ELF-1 (cell line): ENCODE results near the gene ACSS1.

ENCODE experiments used
- DNase-seq: peaks from one replicate; pipeline ENCODE4 v3.0.0-alpha.2; 2016; ENCODE audit warnings: low read depth, low spot score

Gene ACSS1

DNA sequence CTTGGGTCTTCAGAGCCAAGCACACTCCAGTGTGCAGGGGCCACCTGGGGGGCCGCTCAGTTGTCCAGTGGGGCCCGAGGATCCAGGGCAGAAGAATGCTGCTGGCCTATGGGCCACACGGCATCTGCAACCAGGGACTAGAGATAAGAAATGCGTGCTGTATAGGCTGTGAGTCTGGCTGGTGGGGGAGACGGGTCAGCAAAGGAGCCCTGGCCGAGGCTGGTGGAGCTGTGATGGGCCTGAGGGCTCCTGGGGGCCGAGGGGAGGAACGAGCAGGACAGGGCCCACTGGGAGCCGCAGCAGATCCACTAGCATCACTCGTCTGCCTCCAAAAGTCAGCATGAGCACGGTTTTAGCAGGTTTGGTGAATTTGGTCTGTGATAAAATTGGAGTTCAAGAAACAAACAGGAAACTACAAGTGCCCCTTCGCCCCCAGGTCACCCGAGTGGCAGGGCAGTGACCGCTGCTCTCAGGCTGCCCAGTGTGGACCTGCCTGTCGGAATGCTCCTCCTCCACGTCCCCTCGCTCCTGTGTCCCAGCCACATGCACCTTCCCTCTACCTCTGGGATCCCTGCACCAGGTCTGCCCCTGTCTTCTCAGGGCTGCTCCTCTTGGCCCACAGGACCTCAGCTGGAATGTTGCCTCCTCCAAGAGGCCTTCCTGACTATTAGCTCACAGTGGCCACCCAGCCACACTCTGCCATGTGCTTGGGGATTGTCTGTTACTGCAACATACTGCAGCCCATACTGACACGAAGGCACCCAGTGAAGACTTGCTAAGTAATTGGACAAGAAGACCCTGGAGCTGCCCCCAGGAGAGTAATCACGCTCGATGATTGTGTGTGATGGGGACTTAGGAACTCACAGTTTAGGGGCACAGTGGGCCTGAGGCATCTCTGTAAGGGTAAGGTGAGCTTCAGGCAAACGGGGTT is 10.9 kb downstream of the ACSS1 start:
- DNase-seq = no peak

DNA sequence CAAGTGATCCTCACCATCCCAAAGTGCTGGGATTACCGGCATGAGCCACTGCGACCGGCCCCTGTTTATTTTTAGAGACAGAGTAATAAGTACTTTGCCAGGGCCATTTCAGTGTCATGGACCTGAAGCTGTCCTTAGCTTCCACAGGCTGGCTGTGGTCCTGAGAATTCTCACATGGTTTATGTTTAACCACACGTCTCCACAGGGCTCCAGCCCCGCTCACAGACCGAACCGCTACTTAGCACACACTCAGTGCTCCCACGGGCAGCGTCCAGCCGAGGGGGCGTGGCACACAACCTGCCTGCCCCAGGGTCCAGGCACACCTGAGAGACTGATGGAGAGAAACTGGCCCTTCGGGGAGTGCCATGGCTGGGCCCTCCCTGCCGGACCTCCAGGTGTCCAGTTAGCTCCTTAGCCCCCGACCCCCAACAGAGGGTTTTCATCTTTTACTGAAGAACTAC is 11.7 kb downstream of the ACSS1 start:
- DNase-seq = no peak

DNA sequence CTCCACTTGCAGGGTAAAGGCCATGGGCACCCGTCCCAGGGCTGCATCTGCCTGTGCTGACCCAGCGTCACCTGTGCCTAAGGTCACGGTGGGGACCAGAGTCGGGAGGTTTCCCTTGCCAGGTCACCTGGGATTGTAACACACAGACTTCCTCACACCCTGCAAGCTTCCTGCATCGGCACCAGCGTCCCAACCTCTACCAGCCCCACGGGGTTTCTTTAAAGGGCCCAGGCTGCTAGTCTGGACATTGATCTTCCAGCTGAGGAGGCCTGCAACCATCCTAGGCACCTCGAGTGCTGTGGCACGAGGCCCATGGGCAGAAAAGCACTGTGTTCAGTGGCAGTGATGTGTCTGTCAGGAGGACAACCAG is 12.6 kb downstream of the ACSS1 start:
- no peak for DNase-seq

DNA sequence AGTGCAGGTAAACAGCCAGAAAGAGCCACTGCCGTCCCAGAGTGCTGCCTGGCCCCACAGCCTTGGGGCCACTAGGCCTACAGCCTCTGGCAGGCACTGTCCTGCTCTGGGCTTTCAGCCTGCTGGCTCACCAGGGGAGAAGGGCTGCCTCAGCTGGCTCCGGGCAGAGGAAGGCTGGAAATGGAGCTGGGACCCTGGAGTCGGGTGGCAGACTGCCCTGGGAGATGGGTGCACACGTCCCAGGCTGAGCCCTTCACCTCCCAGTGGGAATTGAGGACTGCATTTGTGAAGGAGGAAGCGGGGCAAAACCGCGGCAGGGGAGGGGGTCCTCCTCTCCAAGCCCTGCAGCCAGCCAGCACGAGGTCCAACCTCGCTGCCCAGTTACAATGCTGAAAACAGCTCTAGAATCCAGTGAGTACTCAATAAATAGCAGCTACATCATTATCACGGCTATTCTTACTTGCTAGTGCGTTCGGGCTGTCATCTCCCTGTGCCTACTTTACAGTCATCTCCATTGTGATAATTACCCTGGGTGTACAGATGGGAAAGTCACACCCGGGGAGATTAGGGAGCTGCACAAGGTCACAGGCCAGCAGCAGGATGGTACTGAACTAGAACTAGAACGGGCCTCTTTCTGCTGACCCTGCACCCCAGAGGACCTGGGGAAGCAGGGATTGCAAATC is 13.1 kb downstream of the ACSS1 start:
- no peak for DNase-seq

DNA sequence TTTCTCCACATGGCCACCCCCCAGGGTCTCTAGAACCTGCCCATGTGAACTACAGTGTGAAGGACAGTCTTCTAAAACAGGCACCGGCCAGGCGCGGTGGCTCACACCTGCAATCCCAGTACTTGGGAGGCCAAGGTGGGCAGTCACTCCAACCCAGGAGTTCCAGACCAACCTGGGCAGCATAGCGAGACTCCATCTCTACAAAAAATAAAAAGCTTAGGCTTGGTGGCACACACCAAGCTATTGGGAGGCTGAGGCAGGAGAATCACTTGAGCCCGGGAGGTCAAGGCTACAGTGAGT is 13.7 kb downstream of the ACSS1 start:
- no peak for DNase-seq

GRCh38 chr20:25043499-25044260 is 14.3 kb downstream of the ACSS1 start:
- DNase-seq = no peak

DNA sequence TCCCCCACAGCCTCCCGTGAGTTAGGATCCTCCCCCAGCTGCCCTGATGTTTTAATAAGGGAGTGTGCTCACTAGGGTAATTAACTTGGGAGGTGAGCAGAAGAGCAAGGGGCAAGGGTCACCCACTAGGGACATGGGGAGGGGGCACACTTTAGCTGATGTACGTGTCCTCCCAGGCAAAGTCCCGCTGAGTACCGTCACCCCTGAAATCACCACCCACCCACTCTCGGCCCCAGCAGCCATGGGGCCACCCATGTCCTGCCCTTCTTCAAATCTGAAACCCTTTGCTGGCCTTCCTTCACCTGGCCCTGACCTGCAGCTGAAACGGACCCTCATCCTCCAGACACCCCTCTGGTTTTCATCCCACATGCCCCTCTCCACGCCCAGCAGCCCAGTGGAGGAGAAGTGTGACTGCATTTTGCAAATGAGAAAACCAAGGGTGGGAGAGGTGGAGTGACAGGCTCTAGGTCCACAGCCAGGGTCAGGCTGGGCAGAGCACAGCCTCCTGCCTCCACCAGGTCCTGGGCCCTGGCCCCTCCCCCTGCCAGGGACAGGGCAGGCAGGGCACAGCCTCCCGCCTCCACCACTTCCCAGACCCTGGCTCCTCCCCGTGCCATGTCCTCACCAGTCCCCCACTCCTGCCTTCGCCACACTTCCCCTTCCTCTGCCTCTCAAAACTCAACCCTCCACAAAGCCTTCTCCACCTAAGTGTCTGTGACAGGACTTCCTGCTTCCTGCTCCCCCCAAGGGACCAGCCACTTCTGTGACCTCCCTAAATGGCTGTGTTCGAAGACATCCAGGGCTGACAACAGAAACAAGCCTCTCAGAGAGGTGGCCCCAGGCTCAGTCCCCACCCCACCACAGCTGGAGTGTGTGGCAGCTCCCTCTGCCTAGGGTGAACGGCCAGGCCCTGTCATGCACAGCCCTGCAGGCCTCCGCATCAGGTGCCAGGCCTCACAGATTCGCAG is 15.1 kb downstream of the ACSS1 start:
- DNase-seq = no peak

DNA sequence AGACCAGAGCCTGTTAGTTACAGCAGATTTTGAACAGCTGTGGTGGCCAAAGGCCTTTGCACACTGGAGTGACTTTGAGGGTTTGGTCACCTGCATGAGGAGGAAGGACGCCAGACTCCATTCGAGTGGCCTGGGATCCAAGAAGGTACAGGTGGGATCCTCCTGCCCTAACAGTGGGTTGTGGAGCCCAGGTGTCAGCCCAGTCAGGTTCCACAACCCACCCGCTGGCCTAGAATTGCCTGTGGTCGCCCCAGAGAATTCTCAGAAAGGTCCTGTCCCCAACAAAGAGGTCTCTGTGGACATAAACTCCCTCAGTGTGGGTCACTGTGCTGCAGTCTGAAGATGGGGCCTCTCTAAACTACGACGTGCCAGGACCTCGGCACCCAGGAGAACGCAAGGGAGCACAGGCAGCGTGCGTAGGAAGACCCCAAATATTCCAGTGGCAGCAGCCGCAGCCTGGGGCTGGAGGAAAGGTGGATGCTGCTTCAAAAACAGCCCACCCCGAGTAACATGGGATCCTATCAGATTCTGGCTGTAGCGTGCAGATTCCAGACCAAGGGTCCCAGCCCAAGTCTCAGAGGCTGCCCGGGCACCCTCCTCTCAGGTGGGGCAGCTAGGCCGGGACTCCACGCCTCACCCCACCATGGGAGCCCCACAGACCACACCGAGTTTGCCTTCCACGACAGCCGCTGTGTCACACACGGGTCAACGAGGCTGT is 16.0 kb downstream of the ACSS1 start:
- DNase-seq = no peak

GRCh38 chr20:25040438-25040831 is 17.5 kb downstream of the ACSS1 start:
- no peak for DNase-seq

DNA sequence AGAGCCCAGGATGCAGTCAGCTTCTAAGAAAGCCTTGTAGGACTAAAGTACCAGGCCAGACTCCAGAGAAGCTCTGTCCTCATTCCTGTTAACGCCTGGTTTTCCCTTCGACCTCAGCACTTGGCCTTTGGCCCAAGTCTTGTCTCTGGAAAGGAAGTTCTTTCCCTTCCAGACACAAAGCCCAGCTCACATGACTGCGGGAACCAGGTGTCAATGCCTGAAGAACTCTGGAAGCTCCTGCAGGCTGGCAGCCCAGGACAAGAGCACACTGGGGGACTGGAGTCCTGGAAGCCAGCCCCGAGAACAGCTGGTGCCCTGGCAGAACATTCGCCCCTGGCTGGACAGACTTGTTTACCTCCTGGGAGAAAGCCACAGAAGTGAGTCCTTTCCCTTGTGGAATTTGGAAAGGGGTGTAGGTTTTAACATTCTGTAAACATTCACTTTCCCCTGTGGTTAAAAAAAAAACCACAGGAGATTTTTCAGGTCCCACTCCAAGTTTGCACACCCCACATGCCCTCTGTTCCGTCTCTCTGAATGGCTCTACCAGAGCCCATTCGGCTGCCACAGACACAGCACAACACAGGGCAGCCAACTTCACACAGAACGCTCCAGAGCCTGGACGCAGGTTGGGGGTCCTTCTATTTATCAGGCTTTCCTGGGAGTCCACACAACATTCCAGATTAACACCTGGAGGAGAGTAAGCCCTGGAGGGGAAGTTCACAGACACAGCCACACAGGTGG is 18.1 kb downstream of the ACSS1 start:
- DNase-seq = no peak

GRCh38 chr20:25038591-25039015 is 19.3 kb downstream of the ACSS1 start:
- DNase-seq = no peak

GRCh38 chr20:25038103-25038410 is 19.9 kb downstream of the ACSS1 start:
- DNase-seq = no peak

DNA sequence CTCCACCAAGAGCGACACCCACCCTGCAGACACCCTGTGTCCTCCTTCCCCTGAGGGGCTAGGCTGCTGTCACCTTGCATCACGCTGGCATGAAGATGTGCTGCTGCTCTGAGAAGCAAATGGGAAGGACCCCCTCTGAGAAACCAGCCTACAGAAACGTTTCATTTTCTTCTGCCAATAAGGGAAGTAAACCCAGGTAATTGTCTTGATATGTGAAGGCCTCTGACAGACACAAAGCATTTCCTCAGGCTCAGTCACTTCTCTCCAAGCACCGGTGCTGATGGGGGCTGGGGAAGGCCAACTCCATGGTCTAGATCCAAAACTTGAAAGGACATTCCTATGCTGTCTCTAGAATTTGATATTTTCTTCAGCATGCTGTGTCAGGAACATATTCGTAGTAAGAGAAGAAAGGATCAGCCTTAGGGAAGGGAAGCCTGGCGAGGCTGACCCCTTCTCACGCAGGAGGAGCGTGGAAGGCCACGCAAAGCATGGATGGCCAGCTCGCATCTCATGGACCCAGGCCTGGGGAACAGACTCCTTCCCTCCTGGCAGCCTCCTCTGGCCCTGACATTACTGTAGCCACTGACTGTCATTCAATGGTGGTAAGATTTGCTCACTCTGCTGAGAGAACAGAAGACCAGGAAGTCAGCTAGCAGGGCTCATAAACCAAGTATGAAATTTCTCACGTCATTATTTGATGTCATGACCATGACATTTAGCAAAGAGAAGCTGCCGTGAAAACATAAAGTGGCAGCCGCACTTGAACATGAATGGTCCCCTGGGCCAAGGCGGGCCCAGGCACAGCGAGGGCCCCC is 20.4 kb downstream of the ACSS1 start:
- DNase-seq = no peak

DNA sequence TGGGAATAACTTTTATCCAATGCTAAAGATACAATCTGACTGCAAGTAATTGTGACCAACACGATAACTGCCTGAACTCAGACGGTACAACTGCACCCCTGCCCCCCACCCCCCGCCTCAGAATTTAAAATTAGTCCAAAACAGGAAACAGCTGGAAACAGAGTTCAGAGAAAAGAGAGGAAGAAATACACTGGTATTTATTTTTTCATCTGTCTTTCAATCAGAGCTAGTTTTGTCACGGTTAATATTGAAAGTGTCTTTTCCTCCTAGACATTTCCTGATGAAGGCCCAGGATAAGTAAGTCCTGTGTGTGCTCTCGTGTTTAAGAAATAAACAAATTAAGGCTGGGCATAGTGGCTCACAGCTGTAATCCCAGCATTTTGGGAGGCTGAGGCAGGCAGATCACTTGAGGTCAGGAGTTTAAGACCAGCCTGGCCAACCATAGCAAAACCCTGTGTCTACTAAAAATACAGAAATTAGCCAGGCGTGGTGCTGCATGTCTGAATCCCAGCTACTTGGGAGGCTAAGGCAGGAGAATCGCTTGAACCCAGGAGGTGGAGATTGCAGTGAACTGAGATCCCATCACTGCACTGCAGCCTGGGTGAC is 21.5 kb downstream of the ACSS1 start:
- DNase-seq = no peak

- DNase-seq = no peak
Measured at GRCh38 chr20:25035921-25036320, 22.0 kb downstream of the ACSS1 start.

DNA sequence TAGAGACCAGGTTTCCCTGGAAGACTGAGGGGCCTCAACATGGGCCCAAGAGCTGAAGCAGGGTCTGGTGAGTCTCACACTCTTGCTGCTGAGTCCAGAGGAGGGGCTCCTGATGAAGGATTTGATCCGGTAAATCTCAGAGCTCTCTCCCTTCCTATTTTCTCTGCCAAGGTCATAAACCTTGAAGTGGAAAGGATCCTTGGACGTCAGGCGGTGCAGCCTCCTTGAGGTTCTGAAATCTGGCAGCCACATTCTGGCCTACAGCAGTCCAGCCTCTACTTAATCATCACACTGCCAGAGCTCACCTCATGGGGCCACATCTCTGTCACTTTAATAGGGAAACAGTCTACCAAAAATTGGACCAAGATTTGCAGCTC is 24.0 kb downstream of the ACSS1 start:
- no peak for DNase-seq

- no peak for DNase-seq
Measured at GRCh38 chr20:25033265-25033923, 24.5 kb downstream of the ACSS1 start.
